Esophagus (tissue), 2 donors: Measurements from ENCODE around the gene NAPG. TPM values are rescaled to one million over a fixed set of nuclear protein-coding genes. Genes with fewer than 3 reads are reported as not detected.

Source experiments
- H3K27ac ChIP-seq, 2 donors: one replicate each; pipeline ENCODE4 v1.5.1; 2013; ENCODE audit warnings: low read depth in 2 of 2, mild to moderate bottlenecking in 2 of 2, inconsistent platforms in 1 of 2, low read length in 1 of 2, moderate library complexity in 1 of 2
- H3K27me3 ChIP-seq, 2 donors: one replicate each; pipeline ENCODE4 v1.6.1; 2013; ENCODE audit warnings: low read length in 2 of 2, control low read depth in 1 of 2, mild to moderate bottlenecking in 1 of 2; ENCODE audit not compliant: insufficient read depth in 2 of 2, control insufficient read depth in 1 of 2
- H3K36me3 ChIP-seq, 2 donors: one replicate each; pipeline ENCODE4 v1.6.1; 2013; ENCODE audit warnings: low read length in 1 of 2; ENCODE audit not compliant: control insufficient read depth in 2 of 2, insufficient read depth in 2 of 2
- H3K4me1 ChIP-seq, 2 donors: one replicate each; pipeline ENCODE4 v1.6.1; 2013; ENCODE audit warnings: low read length in 1 of 2; ENCODE audit not compliant: control insufficient read depth in 2 of 2, insufficient read depth in 2 of 2
- H3K4me3 ChIP-seq, 2 donors: one replicate each; pipeline ENCODE4 v1.5.1; 2013; ENCODE audit warnings: low read length in 2 of 2, mild to moderate bottlenecking in 2 of 2, low read depth in 1 of 2, moderate library complexity in 1 of 2
- H3K9me3 ChIP-seq, 2 donors: one replicate each; pipeline ENCODE4 v1.6.1; 2013; ENCODE audit warnings: mild to moderate bottlenecking in 2 of 2, low read depth in 1 of 2, low read length in 1 of 2, moderate library complexity in 1 of 2; ENCODE audit not compliant: control insufficient read depth in 2 of 2, insufficient read depth in 1 of 2
- WGBS, 2 donors: extraction: QIAGEN DNeasy Blood & Tissue Kit; methylation state at CpG; one replicate each; pipeline ENCODE4 v1.1.7; 2013; 5-methylcytosine and 5-hydroxymethylcytosine counted together
- polyA plus RNA-seq, 2 donors: library from polyadenylated mRNA; stranded (reverse); fragments of 200-250 nt; gene quantifications; one replicate each; pipeline ENCODE4 v1.2.3, GENCODE V29; 2013
- donor health status: healthy with polysubstance abuse.
- donor health status: Bipolar disorder and iron deficiency.

The NAPG gene
- polyA plus RNA-seq, 2 donors = 12.4 to 13.2 TPM

DNA sequence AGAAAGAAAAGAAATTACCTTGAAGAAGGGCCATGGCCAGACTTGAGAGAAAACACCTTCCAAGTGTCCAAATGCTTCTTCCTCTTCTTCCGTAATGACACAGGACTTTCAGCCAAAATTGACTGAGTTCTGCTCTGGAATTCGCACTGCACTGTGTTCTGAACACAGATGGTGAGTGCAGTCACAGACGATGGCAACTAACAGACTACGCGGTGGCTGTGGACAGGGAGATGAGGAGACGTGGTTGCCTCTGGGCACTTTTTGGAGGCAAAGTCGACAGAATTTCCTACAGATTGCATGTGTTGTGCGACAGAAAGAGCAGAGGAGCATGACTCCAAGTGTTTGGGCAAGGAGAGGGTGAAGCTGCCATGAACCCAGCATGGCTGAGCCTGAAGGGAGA lies 4.3 kb upstream of the NAPG start:
- H3K27me3 ChIP-seq = no peaks in the 10 kb centered on the region
- H3K4me3 ChIP-seq = no peak overlapping the region
- 87 to 88% methylated on average over 8 of the region's 8 CpGs for WGBS, 2 donors
- no peaks in the 10 kb centered on the region for H3K9me3 ChIP-seq
- H3K36me3 ChIP-seq = no peaks in the 10 kb centered on the region
- H3K27ac ChIP-seq = no peak overlapping the region
- H3K4me1 ChIP-seq = no peaks in the 10 kb centered on the region

DNA sequence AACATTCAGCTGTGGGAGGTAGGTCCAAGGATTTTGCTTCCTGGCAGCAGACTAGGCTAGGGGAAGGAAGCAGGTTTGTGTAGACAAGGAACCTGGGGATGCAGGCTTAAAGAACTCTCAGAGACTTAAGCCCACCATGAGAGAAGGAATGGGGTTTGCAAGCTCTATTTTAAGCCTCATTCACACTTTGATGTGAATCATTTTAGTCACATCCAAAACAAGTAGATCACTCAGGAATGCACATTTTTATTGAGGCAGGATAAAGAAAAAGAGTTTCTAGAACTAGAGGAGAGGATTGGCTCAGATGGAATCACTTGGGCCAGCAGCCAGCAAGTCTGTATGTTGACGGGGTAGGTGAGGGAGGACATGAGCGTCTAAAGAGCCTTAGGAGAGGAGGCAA lies 3.3 kb upstream of the NAPG start:
- H3K27me3 ChIP-seq = no peaks in the 10 kb centered on the region
- no peak overlapping the region for H3K4me3 ChIP-seq
- no peaks in the 10 kb centered on the region for H3K36me3 ChIP-seq
- WGBS, 2 donors = 87 to 88% methylated on average over 2 of the region's 2 CpGs
- H3K27ac ChIP-seq = no peak overlapping the region
- H3K9me3 ChIP-seq = no peaks in the 10 kb centered on the region
- peaks cover 0 to 1% of the 10 kb centered on the region in 2 donors for H3K4me1 ChIP-seq

DNA sequence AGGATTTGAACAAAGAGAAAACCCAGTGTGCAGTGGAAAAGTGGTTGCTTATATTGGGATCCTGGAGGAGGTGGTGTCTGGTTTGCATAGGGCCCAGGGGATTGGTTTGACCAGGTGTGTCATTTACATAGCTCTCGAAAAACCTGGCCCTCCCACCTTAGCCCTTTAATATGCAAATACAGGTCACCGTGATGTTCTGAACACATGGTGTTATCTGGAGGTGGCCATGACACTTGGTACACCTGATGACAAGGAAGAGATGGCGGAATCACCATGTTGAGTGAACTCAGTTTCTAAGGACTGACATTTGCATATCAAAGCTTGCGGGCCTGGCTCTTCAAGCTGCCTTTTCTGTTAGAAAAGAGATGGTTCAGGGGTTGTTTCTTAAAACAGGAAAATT lies 2.3 kb upstream of the NAPG start:
- WGBS, 2 donors = 83 to 87% methylated on average over 4 of the region's 4 CpGs
- peaks cover 2 to 3% of the 10 kb centered on the region in 2 donors for H3K4me1 ChIP-seq
- no peaks in the 10 kb centered on the region for H3K36me3 ChIP-seq

DNA sequence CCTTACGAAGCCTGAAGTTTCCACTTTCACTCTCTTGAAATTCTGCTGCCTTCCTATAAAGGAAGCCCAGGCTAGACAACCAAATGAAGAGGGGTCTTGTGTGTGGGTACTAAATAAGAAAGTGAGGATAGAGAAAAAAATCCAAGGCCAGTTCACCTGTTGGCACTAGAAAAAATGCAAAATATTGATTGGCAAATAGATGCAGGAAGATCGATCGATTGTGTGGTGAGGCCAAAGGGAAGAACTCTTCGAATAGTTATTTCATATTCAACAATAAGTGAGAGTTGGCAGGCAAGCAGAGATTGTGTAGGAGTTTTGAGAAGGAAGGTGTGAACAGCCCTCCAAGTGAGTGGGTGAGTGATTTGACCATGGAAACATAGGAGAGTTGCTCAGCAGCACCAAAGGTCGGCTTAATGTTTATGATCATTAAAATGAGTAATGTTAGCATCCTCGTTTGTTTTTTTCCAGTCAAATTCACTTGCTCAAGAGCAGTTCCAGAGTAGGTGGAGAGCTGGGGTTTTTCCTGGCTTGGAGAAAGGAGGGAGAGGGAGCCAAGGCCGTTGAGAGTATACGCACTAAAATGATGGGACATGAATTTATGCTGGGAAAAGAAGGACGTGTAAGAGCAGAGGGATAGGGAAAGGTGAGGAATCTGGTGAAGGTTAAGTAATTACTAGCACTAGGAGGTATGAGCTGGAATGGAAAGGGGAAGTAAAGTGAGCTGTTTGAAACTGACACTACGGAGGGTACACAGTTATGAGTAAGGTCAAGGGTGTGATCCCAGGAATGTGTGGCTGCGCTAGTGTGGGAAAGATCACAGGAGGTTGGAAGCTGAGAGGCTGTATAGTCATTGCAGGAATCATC lies 1.1 kb upstream of the NAPG start:
- Histone ChIP-seq H3K9me3 (no peaks in the 10 kb centered on the region), H3K36me3 (no peaks in the 10 kb centered on the region), H3K27me3 (no peaks in the 10 kb centered on the region), H3K4me3 (peak overlapping the region in 1 of 2 donors; percentile 74), H3K4me1 (peaks cover 2 to 4% of the 10 kb centered on the region in 2 donors), H3K27ac (peak overlapping the region in 1 of 2 donors; percentile 3)
- 49 to 50% methylated on average over 11 of the region's 11 CpGs for WGBS, 2 donors

More for the DNA sequence above, 2.3 kb upstream of the NAPG start:
- Histone ChIP-seq H3K27me3 (no peaks in the 10 kb centered on the region), H3K9me3 (no peaks in the 10 kb centered on the region), H3K4me3 (no peak overlapping the region), H3K27ac (no peak overlapping the region)

DNA sequence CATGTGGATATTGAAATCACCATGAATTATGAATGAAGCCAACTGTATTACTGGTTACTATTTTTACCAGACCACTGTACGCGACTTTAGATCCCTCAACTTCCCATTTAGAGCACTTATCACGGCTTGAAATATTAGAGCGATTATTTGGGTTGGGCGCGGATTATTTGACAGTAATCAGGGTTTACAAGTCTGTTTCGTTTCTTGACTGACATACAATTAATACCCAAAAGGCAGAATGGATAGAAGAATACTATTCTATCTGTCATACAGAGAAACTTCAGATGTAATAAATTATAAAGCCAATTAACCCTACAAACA lies 496 bp upstream of the NAPG start:
- 56 to 61% methylated on average over 7 of the region's 7 CpGs for WGBS, 2 donors
- H3K9me3 ChIP-seq = no peaks in the 10 kb centered on the region
- H3K4me1 ChIP-seq = peaks cover 2 to 4% of the 10 kb centered on the region in 2 donors
- H3K27ac ChIP-seq = no peak overlapping the region
- H3K27me3 ChIP-seq = no peaks in the 10 kb centered on the region
- H3K4me3 ChIP-seq = peak overlapping the region in 1 of 2 donors; percentile 74
- H3K36me3 ChIP-seq = no peaks in the 10 kb centered on the region

DNA sequence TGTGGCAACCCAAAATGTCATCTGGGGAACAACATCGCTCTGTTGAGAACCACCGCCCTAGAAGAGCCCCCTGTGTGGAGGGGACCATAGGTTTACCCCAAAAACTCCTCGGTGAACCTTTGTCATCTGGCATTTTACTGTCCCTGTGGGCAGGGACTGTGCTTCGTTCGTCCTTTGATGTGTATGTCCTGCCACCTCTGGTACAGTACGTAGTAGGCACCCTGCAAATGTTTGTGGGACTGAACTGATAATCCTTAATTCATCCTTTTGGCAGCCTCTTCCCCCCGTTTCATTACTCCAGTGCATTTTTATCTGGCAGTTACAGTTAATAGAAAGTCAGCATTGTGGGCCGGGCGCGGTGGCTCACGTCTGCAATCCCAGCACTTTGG lies 728 bp downstream of the NAPG start:
- WGBS, 2 donors = 3 to 6% methylated on average over 11 of the region's 11 CpGs
- Histone ChIP-seq H3K9me3 (no peaks in the 10 kb centered on the region), H3K36me3 (no peaks in the 10 kb centered on the region), H3K4me3 (peak overlapping the region; percentile 74 to 81), H3K4me1 (peaks cover 2 to 4% of the 10 kb centered on the region in 2 donors), H3K27me3 (no peaks in the 10 kb centered on the region), H3K27ac (peak overlapping the region; percentile 90 to 92)

DNA sequence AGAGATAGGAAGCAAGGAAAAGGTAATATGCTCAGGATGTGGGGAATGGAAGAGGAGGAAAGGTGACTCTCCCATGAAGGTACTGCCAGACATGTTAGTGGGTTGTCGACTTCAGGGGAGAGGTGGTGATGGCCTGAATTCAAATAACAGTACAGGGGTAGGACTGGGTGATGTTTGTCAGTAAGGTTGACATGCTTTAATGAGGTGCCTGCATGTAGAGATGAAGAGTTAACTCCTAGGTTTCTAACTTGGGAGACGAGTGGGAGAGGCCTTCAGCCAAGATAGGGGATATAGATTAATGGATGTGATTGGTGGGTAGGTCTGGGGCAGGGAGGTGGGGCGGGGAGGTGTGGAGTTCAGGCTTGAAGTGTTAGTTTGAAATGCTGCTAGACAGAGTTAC lies 2.6 kb downstream of the NAPG start:
- 50 to 53% methylated on average over 3 of the region's 3 CpGs for WGBS, 2 donors
- Histone ChIP-seq H3K9me3 (no peaks in the 10 kb centered on the region), H3K4me1 (peaks cover 2 to 4% of the 10 kb centered on the region in 2 donors), H3K27me3 (no peaks in the 10 kb centered on the region), H3K36me3 (no peaks in the 10 kb centered on the region), H3K27ac (no peak overlapping the region), H3K4me3 (no peak overlapping the region)

DNA sequence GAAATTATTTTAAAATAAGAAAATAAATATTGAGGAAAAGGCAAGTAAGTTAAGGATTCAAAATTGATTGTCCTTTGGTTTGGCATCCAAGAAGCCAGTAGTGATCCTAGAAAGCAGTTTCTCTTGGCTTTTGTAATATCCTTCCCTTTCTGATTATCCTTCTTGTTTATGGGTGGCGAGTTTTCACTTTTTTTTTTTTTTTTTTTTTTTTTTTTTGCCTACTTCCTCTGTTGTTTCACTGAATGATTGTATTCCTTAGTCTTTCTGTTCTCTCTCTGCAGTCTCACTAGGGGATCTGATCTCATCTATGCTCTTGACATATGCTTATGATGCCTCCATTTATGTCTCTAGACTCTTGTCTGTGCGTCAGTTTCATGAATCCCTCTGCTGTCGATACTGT lies 4.2 kb downstream of the NAPG start:
- Histone ChIP-seq H3K4me3 (no peak overlapping the region), H3K4me1 (peaks cover 2 to 4% of the 10 kb centered on the region in 2 donors), H3K36me3 (no peaks in the 10 kb centered on the region), H3K9me3 (no peaks in the 10 kb centered on the region), H3K27me3 (no peaks in the 10 kb centered on the region), H3K27ac (no peak overlapping the region)
- WGBS, 2 donors = 85 to 88% methylated on average over 3 of the region's 3 CpGs

DNA sequence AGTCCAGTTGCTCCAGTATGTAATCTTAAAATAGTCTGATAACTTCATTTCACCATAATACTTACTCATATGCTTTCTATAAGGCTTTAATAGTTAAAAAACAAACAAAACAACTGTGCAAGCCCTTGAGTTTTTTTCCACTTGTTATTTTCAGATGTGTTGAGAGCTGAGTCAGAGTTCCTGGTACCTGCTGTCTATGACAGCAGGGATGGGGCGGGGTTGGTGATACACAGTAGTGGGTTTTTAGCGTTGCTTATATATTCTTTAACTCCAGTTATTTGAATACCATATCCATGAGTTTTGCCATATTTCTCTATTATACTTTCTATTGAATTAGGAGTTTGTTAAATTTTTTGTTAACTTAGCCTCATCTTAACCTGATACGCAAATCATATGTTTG lies 5.0 kb downstream of the NAPG start:
- H3K36me3 ChIP-seq = no peaks in the 10 kb centered on the region
- WGBS, 2 donors = 79 to 85% methylated on average over 3 of the region's 3 CpGs
- no peaks in the 10 kb centered on the region for H3K27me3 ChIP-seq
- no peak overlapping the region for H3K27ac ChIP-seq
- no peaks in the 10 kb centered on the region for H3K9me3 ChIP-seq
- H3K4me3 ChIP-seq = no peak overlapping the region
- peaks cover 2 to 4% of the 10 kb centered on the region in 2 donors for H3K4me1 ChIP-seq

DNA sequence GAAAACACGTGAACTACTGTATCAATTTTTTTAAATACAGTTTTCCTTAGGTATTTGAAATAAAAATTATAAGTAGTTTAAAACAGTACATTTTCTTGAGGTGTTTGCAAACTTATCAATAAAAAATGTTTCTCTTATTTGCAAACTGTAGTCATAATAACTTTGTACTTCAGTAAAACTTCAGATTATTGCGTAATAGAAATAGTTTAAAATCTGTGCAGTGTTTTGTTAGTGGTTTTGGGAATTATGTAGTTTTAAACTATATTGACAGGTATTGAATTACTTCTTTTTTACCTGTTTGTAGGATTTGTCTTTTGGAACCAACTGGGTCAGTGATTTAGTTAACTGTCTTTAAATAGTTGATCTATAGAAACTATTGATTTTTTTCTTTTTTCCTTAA lies 7.3 kb downstream of the NAPG start:
- WGBS, 2 donors = 95 to 96% methylated on average over 2 of the region's 2 CpGs

More for the DNA sequence above, 7.3 kb downstream of the NAPG start:
- H3K27me3 ChIP-seq = no peaks in the 10 kb centered on the region
- peaks cover 0 to 4% of the 10 kb centered on the region in 2 donors for H3K4me1 ChIP-seq
- no peak overlapping the region for H3K27ac ChIP-seq
- H3K36me3 ChIP-seq = no peaks in the 10 kb centered on the region
- no peak overlapping the region for H3K4me3 ChIP-seq
- H3K9me3 ChIP-seq = no peaks in the 10 kb centered on the region
